A673 (cell line): ENCODE data around the gene MAST3. TPM values are rescaled to one million over a fixed set of nuclear protein-coding genes. Genes with fewer than 3 reads are reported as not detected.

Experiments
- BruUV-seq: library from RNA; stranded (reverse); fragments of 400-500 nt; replicated peaks from 2 replicates; lab custom pipeline; 2021; lab: Mats Ljungman, UMichigan
- CTCF ChIA-PET: fragments of 300-600 bp; sonication (Branson Sonifier 250); formaldehyde crosslinking; loops from one replicate; lab custom pipeline; 2022; ENCODE audit warnings: antibody characterized with exemption; lab: Charles Lee
- POLR2A ChIA-PET: fragments of 300-600 bp; sonication (Branson Sonifier 250); formaldehyde crosslinking; loops from one replicate; lab custom pipeline; 2022; ENCODE audit warnings: antibody characterized with exemption; ENCODE audit not compliant: low non-redundant PET; lab: Charles Lee
- DNase-seq: peaks from one replicate; pipeline ENCODE4 v3.0.0-alpha.2; 2015; ENCODE audit warnings: low spot score
- H3K27ac ChIP-seq: fragments of 200-600 bp; sonication (generic); 2 replicates; pipeline ENCODE4 v1.5.1; 2016; ENCODE audit warnings: mixed run types, low read depth, mild to moderate bottlenecking, mixed read lengths, antibody characterized with exemption, low read length; ENCODE audit not compliant: poor library complexity, severe bottlenecking
- H3K27me3 ChIP-seq: fragments of 200-600 bp; sonication (generic); replicated peaks from 2 replicates; pipeline ENCODE4 v1.6.1; 2017; ENCODE audit warnings: mixed run types, low read depth, mild to moderate bottlenecking, mixed read lengths, antibody characterized with exemption, low read length; ENCODE audit not compliant: insufficient read depth, poor library complexity
- H3K36me3 ChIP-seq: fragments of 200-600 bp; sonication (generic); 2 replicates; pipeline ENCODE4 v1.6.1; 2016; ENCODE audit warnings: mixed run types, mild to moderate bottlenecking, mixed read lengths, antibody characterized with exemption, low read length; ENCODE audit not compliant: insufficient read depth, poor library complexity, severe bottlenecking
- H3K4me1 ChIP-seq: fragments of 200-600 bp; sonication (generic); 2 replicates; pipeline ENCODE4 v1.6.1; 2017; ENCODE audit warnings: mixed run types, mild to moderate bottlenecking, mixed read lengths, antibody characterized with exemption, low read length; ENCODE audit not compliant: insufficient read depth, poor library complexity, severe bottlenecking
- H3K4me3 ChIP-seq: fragments of 200-600 bp; sonication (generic); 2 replicates; pipeline ENCODE4 v1.5.1; 2016; ENCODE audit warnings: low read depth, mixed run types, mild to moderate bottlenecking, mixed read lengths, low read length; ENCODE audit not compliant: poor library complexity, severe bottlenecking
- H3K9me3 ChIP-seq: fragments of 200-600 bp; sonication (generic); 2 replicates; pipeline ENCODE4 v1.6.1; 2016; ENCODE audit warnings: mixed run types, low read depth, mild to moderate bottlenecking, mixed read lengths, antibody characterized with exemption, low read length; ENCODE audit not compliant: poor library complexity, severe bottlenecking
- EZH2 ChIP-seq: fragments of 200-600 bp; sonication (generic); IDR thresholded peaks from 2 replicates; pipeline ENCODE4 v1.6.1; 2017; ENCODE audit warnings: borderline replicate concordance, low read depth, mild to moderate bottlenecking, mixed read lengths, antibody characterized with exemption, low read length; ENCODE audit not compliant: poor library complexity, severe bottlenecking
- intact Hi-C: fragments of 100-400 bp; cut with micrococcal nuclease; formaldehyde crosslinking; loops from one replicate; pipeline ENCODE4 v1.10.0; 2022; ENCODE audit not compliant: unreplicated experiment
- total RNA-seq: library from RNA; stranded (reverse); gene quantifications from 2 replicates; pipeline ENCODE4 v1.2.3, GENCODE V29; 2021
- TF ChIP-seq, protein P1 (sequence below): fragments of 300-800, 200-600 bp; sonication (generic); conservative IDR thresholded peaks from 2 replicates; pipeline ENCODE4 v1.5.1; 2017; ENCODE audit warnings: low read depth, mild to moderate bottlenecking, antibody characterized with exemption, low read length, moderate library complexity, mixed read lengths

Gene MAST3
- total RNA-seq, 1 experiment from 2014 or later = 5.1 TPM

DNA sequence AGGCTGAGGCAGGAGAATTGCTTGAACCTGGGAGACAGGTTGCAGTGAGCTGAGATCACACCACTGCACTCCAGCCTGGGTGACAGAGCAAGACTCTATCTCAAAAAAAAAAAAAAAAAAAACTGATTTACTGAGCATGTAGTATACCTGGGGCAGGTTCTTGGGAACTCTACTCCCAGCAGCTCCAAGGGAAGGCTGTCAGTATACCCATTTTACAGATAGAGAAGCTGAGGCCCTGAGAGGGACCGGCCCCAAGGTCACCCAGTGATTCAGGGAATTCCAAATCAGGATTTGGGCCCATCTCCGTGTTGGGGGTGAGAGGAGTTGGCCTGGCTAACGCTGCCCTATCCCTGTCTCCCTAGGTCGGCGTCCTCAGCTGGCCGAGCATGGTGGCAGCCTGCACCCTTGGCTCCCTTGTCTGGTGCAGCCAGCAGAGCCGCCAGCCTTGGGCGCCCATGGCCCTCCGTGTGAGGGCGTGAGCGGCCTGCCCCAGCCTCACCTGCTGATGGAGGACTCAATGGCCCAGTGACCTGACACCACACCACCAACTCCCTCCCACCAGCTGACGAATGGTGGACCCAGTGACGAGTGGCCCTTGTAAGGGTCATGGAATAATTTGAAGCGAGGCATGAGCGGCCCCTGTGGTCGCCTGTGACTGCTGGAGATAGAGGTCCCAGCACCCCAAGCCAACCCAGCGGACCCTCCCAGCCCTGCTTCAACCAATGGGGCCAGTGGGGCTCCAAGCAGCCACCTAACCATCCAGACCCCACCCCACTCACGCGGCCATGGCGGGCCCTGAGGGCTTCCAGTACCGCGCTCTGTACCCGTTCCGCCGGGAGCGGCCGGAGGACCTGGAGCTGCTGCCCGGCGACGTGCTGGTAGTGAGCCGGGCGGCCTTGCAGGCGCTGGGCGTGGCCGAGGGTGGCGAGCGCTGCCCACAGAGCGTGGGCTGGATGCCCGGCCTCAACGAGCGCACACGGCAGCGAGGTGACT, 57.8 kb downstream of the MAST3 start:
- H3K9me3 ChIP-seq = no peaks in the 10 kb centered on the region
- POLR2A ChIA-PET = no interaction called here
- TF ChIP-seq, protein P1, sequence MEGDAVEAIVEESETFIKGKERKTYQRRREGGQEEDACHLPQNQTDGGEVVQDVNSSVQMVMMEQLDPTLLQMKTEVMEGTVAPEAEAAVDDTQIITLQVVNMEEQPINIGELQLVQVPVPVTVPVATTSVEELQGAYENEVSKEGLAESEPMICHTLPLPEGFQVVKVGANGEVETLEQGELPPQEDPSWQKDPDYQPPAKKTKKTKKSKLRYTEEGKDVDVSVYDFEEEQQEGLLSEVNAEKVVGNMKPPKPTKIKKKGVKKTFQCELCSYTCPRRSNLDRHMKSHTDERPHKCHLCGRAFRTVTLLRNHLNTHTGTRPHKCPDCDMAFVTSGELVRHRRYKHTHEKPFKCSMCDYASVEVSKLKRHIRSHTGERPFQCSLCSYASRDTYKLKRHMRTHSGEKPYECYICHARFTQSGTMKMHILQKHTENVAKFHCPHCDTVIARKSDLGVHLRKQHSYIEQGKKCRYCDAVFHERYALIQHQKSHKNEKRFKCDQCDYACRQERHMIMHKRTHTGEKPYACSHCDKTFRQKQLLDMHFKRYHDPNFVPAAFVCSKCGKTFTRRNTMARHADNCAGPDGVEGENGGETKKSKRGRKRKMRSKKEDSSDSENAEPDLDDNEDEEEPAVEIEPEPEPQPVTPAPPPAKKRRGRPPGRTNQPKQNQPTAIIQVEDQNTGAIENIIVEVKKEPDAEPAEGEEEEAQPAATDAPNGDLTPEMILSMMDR = no peak
- TF ChIP-seq EZH2 = no peak
- H3K27ac ChIP-seq = no peak overlapping the region
- intact Hi-C loops = no loop called here
- no TSS peak for BruUV-seq
- no peaks in the 10 kb centered on the region for H3K27me3 ChIP-seq
- H3K36me3 ChIP-seq = peaks cover 10% of the 10 kb centered on the region
- DNase-seq = no peak
- H3K4me3 ChIP-seq = no peak overlapping the region
- CTCF ChIA-PET = interaction anchor here (0.7 kb wide), 1 partner anchor 233 kb away, joined by 5 read pairs; no protein-coding TSS in a partner anchor
- peaks cover 7% of the 10 kb centered on the region for H3K4me1 ChIP-seq

DNA sequence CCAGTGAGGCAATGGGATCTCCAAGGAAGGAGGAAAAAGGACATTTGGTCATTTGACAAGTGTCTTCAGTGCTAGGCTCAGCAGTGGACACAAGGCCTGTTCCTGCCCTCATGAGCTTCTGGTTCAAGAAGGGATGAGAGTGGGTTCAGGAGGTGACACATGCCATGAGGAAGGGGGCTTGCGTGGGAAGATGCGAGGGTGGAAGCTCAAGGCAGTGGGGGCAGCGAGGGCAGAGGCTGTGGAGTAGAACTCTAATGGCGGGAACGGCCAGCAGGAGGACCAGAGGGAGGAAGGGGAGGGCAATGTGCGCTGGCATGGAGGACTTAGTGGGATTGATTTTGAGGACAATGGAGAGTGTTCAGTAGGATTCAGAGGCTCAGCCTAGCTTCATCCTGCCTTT, 58.7 kb downstream of the MAST3 start:
- Histone ChIP-seq H3K4me3 (no peak overlapping the region), H3K9me3 (no peaks in the 10 kb centered on the region), H3K27me3 (no peaks in the 10 kb centered on the region), H3K4me1 (peaks cover 7% of the 10 kb centered on the region), H3K36me3 (peaks cover 10% of the 10 kb centered on the region), H3K27ac (no peak overlapping the region)
- BruUV-seq = no TSS peak
- CTCF ChIA-PET = no interaction called here
- DNase-seq = no peak
- POLR2A ChIA-PET = no interaction called here
- TF ChIP-seq, protein P1 = no peak
- no peak for TF ChIP-seq EZH2
- intact Hi-C loops = no loop called here

DNA sequence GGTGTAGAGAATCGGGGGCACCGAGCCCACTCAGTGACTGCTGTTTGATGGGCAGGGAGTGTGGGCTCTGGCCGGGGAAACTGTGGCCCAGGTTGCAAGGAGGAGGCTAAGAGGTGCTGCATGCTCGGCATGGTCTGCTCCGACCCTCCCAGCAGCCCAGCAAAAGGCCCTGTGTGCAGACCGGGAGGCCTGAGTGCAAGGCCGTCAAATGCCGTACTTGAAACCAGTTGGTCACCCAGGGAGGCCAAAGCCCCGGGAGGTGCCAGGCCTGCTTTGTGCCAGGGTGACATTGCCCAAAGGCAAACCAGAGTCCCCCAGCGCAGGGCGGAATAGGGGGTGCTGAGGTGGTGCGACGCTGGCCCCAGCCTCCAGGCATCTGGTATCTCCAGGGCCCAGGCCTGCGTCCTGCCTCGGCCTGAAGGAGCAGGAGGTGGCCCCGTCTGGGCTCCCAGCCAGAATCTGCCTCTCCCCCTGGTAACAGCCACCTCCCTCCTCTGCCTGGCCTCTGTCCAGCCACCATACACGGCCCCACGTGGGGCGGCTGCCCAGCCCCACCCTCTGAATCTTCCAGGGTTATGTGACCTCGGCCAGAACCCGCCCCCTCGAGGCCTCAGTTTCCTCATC, 59.4 kb downstream of the MAST3 start:
- H3K4me3 ChIP-seq = no peak overlapping the region
- H3K36me3 ChIP-seq = peaks cover 11% of the 10 kb centered on the region
- no peaks in the 10 kb centered on the region for H3K27me3 ChIP-seq
- ChIA-PET CTCF (no interaction called here), POLR2A (interaction anchor here (0.5 kb wide), 1 partner anchor 149 kb away, joined by 5 read pairs; the partner anchor contains the start of gene ARRDC2)
- H3K27ac ChIP-seq = no peak overlapping the region
- peaks cover 1% of the 10 kb centered on the region for H3K4me1 ChIP-seq
- DNase-seq = peak; percentile 30
- BruUV-seq = no TSS peak
- H3K9me3 ChIP-seq = no peaks in the 10 kb centered on the region
- no peak for TF ChIP-seq EZH2
- TF ChIP-seq, protein P1 = no peak
- intact Hi-C loops = no loop called here
